HEK293 (cell line): ENCODE results near the gene CASKIN1.

Source experiments
- CTCF ChIA-PET: fragments of 350-600 bp; formaldehyde crosslinking; extraction: SDS; loops from one replicate; lab custom pipeline; 2021; ENCODE audit warnings: antibody characterized with exemption; lab: Yijun Ruan, JAX
- POLR2A ChIA-PET: fragments of 300-600 bp; formaldehyde crosslinking; extraction: SDS; loops from one replicate; lab custom pipeline; 2020; ENCODE audit warnings: antibody characterized with exemption, inconsistent platforms; lab: Yijun Ruan, JAX
- H3K27ac ChIP-seq: fragments of 200-500 bp; sonication (Bioruptor generic); 2 replicates; pipeline ENCODE4 v1.5.1; 2014; ENCODE audit warnings: low read depth, low read length, control low read depth, inconsistent platforms; ENCODE audit errors: extremely low read depth
- H3K36me3 ChIP-seq, 2 experiments: fragments of 200-500 bp in 1 of 2; sonication (Bioruptor generic) in 1 of 2; 1 replicate in 1 of 2; 2 replicates in 1 of 2; pipeline ENCODE4 v1.5.1; 2014 to 2017; ENCODE audit warnings: inconsistent platforms in 2 of 2, low read length in 2 of 2; ENCODE audit not compliant: control insufficient read depth in 2 of 2, insufficient read depth in 1 of 2
- H3K4me1 ChIP-seq: fragments of 200-500 bp; sonication (Bioruptor generic); 2 replicates; pipeline ENCODE4 v1.5.1; 2014; ENCODE audit warnings: mild to moderate bottlenecking, low read length, inconsistent platforms; ENCODE audit not compliant: control insufficient read depth, insufficient read depth
- H3K4me3 ChIP-seq: 2 replicates; pipeline ENCODE4 v1.5.1; 2011; ENCODE audit warnings: low read depth, mild to moderate bottlenecking, control low read depth, low read length, moderate library complexity
- H3K9me3 ChIP-seq: fragments of 200-500 bp; sonication (Bioruptor generic); 2 replicates; pipeline ENCODE4 v1.5.1; 2014; ENCODE audit warnings: low read depth, low read length, inconsistent platforms; ENCODE audit not compliant: control insufficient read depth, insufficient read depth
- AEBP2 ChIP-seq: fragments of 450-650 bp; formaldehyde crosslinking; IDR thresholded peaks from 2 replicates; pipeline ENCODE4 v1.5.1; 2016; ENCODE audit warnings: missing biosample characterization, missing genetic modification characterization, borderline replicate concordance
- EGR2 ChIP-seq: fragments of 450-650 bp; formaldehyde crosslinking; IDR thresholded peaks from 2 replicates; pipeline ENCODE4 v1.5.1; 2016; ENCODE audit warnings: low read depth, missing biosample characterization, missing genetic modification characterization
- KLF9 ChIP-seq: fragments of 450-650 bp; formaldehyde crosslinking; IDR thresholded peaks from 2 replicates; pipeline ENCODE4 v1.5.1; 2016; ENCODE audit warnings: missing biosample characterization, missing genetic modification characterization, low read depth
- ZBTB17 ChIP-seq: fragments of 450-650 bp; formaldehyde crosslinking; IDR thresholded peaks from 2 replicates; pipeline ENCODE4 v1.5.1; 2016; ENCODE audit warnings: missing biosample characterization, missing genetic modification characterization
- ZBTB48 ChIP-seq: fragments of 450-650 bp; formaldehyde crosslinking; IDR thresholded peaks from 2 replicates; pipeline ENCODE4 v1.5.1; 2016; ENCODE audit warnings: missing biosample characterization, missing genetic modification characterization
- ZFHX2 ChIP-seq: fragments of 450-650 bp; formaldehyde crosslinking; conservative IDR thresholded peaks from 2 replicates; pipeline ENCODE4 v1.5.1; 2016; ENCODE audit warnings: missing biosample characterization, missing genetic modification characterization
- ZNF211 ChIP-seq: fragments of 450-650 bp; formaldehyde crosslinking; IDR thresholded peaks from 2 replicates; pipeline ENCODE4 v1.5.1; 2016; ENCODE audit warnings: low read depth, missing biosample characterization, missing genetic modification characterization
- ZNF223 ChIP-seq: fragments of 450-650 bp; formaldehyde crosslinking; IDR thresholded peaks from 2 replicates; pipeline ENCODE4 v1.5.1; 2016; ENCODE audit warnings: missing biosample characterization, missing genetic modification characterization
- ZNF335 ChIP-seq: fragments of 450-650 bp; formaldehyde crosslinking; conservative IDR thresholded peaks from 2 replicates; pipeline ENCODE4 v1.5.1; 2016; ENCODE audit warnings: missing biosample characterization, missing genetic modification characterization
- ZNF660 ChIP-seq: fragments of 450-650 bp; IDR thresholded peaks from 2 replicates; pipeline ENCODE4 v1.5.1; 2018; ENCODE audit warnings: missing biosample characterization, mild to moderate bottlenecking, missing genetic modification characterization
- ZNF843 ChIP-seq: fragments of 450-650 bp; formaldehyde crosslinking; IDR thresholded peaks from 2 replicates; pipeline ENCODE4 v1.5.1; 2016; ENCODE audit warnings: missing biosample characterization, missing genetic modification characterization
- TF ChIP-seq, protein P1 (sequence below): fragments of 450-650 bp; formaldehyde crosslinking; conservative IDR thresholded peaks from 2 replicates; pipeline ENCODE4 v1.5.1; 2016; ENCODE audit warnings: low read depth, missing biosample characterization, missing genetic modification characterization
- TF ChIP-seq, protein P2 (sequence below): fragments of 450-650 bp; formaldehyde crosslinking; IDR thresholded peaks from 2 replicates; pipeline ENCODE4 v1.5.1; 2016; ENCODE audit warnings: missing biosample characterization, missing genetic modification characterization
- TF ChIP-seq, protein P3 (sequence below): sonication (generic); formaldehyde crosslinking; IDR thresholded peaks from 2 replicates; pipeline ENCODE4 v1.8.1; 2022; ENCODE audit warnings: mild to moderate bottlenecking, moderate library complexity, missing genetic modification reagents

CASKIN1 gene

GRCh38 chr16:2214719-2214968, 18.2 kb upstream of the CASKIN1 start, which contains the start of gene PGP:
TSS of gene PGP (minus strand) at chr16:2214840. CDS start at chr16:2214777, 63 bp downstream.
- no peak for TF ChIP-seq ZNF211 (tag by site-specific recombination)
- 0 out of 2 replicates have a peak, but pooled peaks have one; percentile 27 for TF ChIP-seq EGR2 (tag by site-specific recombination)
- CTCF ChIA-PET = interaction anchor here (0.6 to 1.6 kb wide), 4 partner anchors 16 to 210 kb away, joined by 3 to 7 read pairs (median 4); partner anchors contain the start of genes DNASE1L2 and ECI1

DNA sequence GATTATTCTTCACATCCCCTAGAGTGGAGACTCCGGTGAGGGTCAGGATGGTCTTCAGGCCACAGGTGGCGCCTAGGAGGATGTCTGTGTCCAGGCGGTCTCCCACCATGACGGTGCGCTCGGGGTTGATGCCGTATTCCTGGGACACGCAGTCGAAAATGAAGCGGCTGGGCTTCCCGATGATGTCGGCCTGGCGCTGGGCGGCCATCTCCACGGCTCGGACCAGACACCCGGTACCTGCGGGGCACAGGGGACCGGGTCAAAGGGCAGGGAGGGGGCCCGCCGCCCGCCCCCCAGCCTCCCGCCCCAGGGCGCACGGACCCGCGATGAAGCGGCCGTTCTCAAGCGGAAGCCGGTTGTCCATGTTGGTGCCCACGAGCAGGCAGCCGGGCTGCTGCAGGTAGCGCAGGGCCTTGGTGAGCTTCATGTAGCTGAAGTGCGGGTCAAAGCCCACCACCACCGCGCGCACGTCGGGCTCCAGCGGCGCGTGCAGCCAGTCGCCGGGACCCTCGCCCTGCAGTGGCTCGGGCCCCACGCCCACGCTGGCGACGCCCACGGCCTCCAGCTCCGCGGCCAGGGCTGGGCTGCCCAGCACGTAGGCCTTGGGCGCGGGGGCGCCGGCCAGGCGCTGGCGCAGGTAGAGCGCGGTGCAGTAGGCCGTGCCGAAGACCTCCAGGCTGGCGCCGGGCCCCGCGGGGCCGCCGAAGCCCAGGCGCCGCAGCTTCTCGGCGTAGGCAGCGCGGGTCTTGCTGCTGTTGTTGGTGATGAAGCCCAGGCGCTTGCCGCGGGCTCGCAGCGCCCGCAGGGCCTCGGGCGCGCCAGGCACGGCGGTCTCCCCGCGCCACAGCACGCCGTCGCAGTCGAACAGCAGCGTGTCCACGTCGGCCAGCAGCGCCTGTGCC, 17.7 kb upstream of the CASKIN1 start:
- TF ChIP-seq ZFHX2 (tag by site-specific recombination) = peak; percentile 90
- 0 out of 2 replicates have a peak, but pooled peaks have one; percentile 44 for TF ChIP-seq ZNF660 (tag by site-specific recombination)
- peak; percentile 88 for TF ChIP-seq ZBTB17 (tag by site-specific recombination)
- TF ChIP-seq AEBP2 (tag by site-specific recombination) = no peak
- TF ChIP-seq KLF9 (tag by site-specific recombination) = peak; percentile 47
- TF ChIP-seq EGR2 (tag by site-specific recombination) = 0 out of 2 replicates have a peak, but pooled peaks have one; percentile 29
- peak; percentile 38 for TF ChIP-seq ZNF335
- TF ChIP-seq, protein P1, sequence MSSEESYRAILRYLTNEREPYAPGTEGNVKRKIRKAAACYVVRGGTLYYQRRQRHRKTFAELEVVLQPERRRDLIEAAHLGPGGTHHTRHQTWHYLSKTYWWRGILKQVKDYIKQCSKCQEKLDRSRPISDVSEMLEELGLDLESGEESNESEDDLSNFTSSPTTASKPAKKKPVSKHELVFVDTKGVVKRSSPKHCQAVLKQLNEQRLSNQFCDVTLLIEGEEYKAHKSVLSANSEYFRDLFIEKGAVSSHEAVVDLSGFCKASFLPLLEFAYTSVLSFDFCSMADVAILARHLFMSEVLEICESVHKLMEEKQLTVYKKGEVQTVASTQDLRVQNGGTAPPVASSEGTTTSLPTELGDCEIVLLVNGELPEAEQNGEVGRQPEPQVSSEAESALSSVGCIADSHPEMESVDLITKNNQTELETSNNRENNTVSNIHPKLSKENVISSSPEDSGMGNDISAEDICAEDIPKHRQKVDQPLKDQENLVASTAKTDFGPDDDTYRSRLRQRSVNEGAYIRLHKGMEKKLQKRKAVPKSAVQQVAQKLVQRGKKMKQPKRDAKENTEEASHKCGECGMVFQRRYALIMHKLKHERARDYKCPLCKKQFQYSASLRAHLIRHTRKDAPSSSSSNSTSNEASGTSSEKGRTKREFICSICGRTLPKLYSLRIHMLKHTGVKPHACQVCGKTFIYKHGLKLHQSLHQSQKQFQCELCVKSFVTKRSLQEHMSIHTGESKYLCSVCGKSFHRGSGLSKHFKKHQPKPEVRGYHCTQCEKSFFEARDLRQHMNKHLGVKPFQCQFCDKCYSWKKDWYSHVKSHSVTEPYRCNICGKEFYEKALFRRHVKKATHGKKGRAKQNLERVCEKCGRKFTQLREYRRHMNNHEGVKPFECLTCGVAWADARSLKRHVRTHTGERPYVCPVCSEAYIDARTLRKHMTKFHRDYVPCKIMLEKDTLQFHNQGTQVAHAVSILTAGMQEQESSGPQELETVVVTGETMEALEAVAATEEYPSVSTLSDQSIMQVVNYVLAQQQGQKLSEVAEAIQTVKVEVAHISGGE (tag by site-specific recombination) = peak; percentile 71
- TF ChIP-seq, protein P2, sequence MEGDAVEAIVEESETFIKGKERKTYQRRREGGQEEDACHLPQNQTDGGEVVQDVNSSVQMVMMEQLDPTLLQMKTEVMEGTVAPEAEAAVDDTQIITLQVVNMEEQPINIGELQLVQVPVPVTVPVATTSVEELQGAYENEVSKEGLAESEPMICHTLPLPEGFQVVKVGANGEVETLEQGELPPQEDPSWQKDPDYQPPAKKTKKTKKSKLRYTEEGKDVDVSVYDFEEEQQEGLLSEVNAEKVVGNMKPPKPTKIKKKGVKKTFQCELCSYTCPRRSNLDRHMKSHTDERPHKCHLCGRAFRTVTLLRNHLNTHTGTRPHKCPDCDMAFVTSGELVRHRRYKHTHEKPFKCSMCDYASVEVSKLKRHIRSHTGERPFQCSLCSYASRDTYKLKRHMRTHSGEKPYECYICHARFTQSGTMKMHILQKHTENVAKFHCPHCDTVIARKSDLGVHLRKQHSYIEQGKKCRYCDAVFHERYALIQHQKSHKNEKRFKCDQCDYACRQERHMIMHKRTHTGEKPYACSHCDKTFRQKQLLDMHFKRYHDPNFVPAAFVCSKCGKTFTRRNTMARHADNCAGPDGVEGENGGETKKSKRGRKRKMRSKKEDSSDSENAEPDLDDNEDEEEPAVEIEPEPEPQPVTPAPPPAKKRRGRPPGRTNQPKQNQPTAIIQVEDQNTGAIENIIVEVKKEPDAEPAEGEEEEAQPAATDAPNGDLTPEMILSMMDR (tag by site-specific recombination) = peak; percentile 28; the same call in 1 of the 2 replicates
- TF ChIP-seq, protein P3, sequence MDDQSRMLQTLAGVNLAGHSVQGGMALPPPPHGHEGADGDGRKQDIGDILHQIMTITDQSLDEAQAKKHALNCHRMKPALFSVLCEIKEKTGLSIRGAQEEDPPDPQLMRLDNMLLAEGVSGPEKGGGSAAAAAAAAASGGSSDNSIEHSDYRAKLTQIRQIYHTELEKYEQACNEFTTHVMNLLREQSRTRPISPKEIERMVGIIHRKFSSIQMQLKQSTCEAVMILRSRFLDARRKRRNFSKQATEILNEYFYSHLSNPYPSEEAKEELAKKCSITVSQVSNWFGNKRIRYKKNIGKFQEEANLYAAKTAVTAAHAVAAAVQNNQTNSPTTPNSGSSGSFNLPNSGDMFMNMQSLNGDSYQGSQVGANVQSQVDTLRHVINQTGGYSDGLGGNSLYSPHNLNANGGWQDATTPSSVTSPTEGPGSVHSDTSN (CRISPR knock-in tag) = peak; percentile 72
- no peak for TF ChIP-seq ZNF843 (tag by site-specific recombination)
- TF ChIP-seq ZBTB48 (tag by site-specific recombination) = peak; percentile 73
- TF ChIP-seq ZNF223 = no peak
- CTCF ChIA-PET = interaction anchor here (0.6 to 1.6 kb wide), 4 partner anchors 16 to 210 kb away, joined by 3 to 7 read pairs (median 4); partner anchors contain the start of genes DNASE1L2 and ECI1

More at GRCh38 chr16:2214719-2214968, 18.2 kb upstream of the CASKIN1 start, which contains the start of gene PGP:
- Histone ChIP-seq H3K27ac (peak within 1 kb of the TSS; percentile 94), H3K9me3 (no peaks in the 10 kb centered on the region), H3K4me1 (0 out of 2 replicates have a peak, but pooled peaks cover 2% of the 10 kb centered on the region), H3K4me3 (peak within 1 kb of the TSS; percentile 78), H3K36me3 (peaks cover 0 to 25% of the 10 kb centered on the region in 2 experiments; a peak in 1 of 3 replicates)
- POLR2A ChIA-PET = interaction anchor here (0.5 to 2.0 kb wide), 21 partner anchors 8 to 1058 kb away, joined by 3 to 22 read pairs (median 5); partner anchors contain the start of genes DNASE1L2, E4F1, ECI1 and MLST8

More for the DNA sequence above, 17.7 kb upstream of the CASKIN1 start:
- 0 out of 2 replicates have a peak, but pooled peaks cover 2% of the 10 kb centered on the region for H3K4me1 ChIP-seq
- peak overlapping the region; percentile 94 for H3K27ac ChIP-seq
- POLR2A ChIA-PET = interaction anchor here (0.5 to 2.0 kb wide), 19 partner anchors 8 to 1059 kb away, joined by 3 to 22 read pairs (median 5); partner anchors contain the start of genes DNASE1L2, E4F1, ECI1 and MLST8
- H3K4me3 ChIP-seq = peak overlapping the region; percentile 78
- H3K36me3 ChIP-seq = peaks cover 0 to 31% of the 10 kb centered on the region in 2 experiments; a peak in 1 of 3 replicates
- H3K9me3 ChIP-seq = no peaks in the 10 kb centered on the region
